Muscle of back (tissue), 11 donors: ENCODE measurements around the gene TXN2. TPM values are rescaled to one million over a fixed set of nuclear protein-coding genes. Genes with fewer than 3 reads are reported as not detected.
A peak's percentile ranks its signal among the peaks of the same experiment; 100 is the strongest.
"Not testable (repeated sequence)": the region's sequence is repeated elsewhere in the genome, so short reads cannot be mapped to it uniquely, and the experiment has no call there.

Experiments
- DNase-seq, 3 donors: peaks; one replicate each; pipeline versions ENCODE4 v3.0.0 to v3.0.0-alpha.2; 2013
- polyA plus RNA-seq, 10 donors: library from polyadenylated mRNA; unstranded; fragments of 120-200 nt; gene quantifications; one replicate each; pipeline ENCODE4 v1.2.1, GENCODE V29; 2013; ENCODE audit not compliant: insufficient read length in 10 of 10

TXN2 gene
- polyA plus RNA-seq, 10 donors = 92.9 to 113 (median 108) TPM

DNA sequence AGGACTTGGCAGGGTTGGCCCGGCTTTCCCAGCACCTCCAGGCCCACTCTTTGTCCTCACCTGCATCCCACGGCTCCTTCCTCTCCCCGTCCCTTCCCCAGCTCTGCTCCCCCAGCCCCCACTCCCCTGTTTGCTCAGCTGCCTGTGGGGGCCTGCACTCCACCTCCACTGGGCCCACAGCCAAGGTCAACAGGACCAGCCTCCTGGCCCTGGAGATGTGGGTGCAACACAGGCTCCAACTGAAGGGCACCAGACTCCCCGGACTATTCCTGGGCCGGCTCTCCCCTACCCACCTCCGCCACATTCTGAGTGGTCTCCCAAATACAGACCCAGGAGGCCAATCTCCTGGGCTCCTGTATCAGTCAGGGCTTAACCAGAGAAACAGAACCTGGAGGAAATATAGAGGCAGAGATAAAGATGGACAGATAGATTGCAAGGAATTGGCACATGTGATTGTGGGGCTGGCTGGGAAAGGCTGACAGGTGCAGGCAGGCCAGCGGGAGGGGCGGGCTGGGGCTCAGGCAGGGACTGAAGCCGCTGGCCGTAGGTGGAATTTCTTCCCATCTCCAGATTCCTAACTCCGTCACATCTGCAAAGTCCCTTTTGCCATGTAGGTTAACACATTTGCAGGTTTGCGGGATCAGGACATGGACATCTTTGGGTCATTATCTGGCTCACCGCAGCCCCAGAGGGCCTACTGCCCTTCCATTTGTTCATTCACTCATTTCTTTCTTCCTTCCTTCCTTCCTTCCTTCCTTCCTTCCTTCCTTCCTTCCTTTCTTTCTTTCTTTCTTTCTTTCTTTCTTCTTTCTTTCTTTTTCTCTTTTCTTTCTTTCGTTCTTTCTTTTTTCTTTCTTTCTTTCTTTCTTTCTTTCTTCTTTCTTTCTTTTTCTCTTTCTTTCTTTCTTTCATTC, 47.9 kb downstream of the TXN2 start:
- DNase-seq = no peak

DNA sequence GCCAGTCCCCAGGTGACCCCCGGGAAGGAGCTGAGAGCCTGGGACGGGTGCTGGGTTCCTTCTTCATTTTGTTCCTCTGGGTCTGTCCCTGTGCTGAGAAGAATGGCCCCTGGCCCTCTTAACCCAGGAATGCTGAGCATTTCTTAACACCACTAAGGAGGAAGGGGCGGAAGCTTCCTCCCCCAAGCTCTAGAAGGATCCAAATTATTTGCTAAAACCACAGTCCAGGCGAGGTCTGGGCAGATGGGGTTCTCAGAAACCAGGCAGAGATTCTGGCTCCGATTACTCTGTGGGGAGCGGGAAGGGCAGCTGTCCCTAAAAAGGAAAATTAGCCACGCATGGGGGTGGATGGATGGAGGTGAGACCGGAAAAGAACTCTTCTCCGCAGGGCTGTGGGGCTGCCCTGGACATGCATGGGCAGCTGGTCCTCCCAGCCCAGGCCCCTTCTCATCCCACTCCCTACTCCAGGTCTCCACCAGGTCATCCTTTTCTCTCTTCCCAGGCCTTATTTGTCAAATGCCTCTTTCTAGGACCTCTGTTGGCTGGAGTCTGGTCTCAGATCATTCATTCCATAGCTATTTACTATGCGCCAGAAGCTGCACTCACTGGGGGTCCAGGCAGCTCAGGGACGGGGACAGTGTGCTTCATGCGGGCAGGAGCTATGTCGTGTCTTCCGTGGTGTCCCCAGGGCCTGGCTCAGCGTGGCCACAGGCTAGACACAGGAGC, 48.7 kb downstream of the TXN2 start:
- no peak for DNase-seq

DNA sequence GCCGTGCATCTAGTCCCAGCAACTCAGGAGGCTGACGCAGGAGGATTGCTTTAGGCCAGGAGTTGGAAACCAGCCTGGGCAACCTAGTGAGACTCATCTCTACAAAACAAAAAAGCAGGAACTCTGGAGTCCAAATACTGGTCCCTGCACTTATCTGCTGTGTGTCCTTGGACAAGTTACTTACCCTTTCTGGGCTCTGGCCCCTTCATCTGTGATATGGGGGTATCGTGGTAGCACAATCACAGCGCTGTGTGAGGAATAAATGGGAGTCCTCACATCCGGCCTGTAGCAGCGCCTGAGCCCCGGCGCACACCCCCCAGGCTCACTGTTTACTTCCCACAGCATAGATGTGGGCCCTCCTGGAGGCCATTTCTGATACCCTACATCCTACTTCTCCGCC, 49.5 kb downstream of the TXN2 start:
- no peak for DNase-seq

DNA sequence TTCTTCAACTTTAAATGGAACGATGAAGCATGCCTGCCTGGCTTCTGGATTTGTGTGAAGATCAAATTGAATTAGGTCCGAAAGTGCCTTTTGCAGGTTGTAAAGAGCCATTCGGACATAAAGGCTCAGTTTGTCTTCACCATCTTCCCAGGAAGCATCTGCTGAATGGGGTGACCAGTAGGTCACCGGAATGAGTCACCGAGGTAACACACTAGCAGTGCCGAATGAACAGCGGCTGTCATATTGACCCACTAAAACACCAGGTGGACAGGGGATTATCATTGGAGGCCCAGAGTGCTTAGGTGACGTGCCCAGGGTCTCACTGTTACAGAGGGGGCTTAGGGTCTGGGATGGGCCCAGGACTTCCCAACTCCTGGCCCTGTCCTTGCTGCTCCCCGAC, 50.6 kb downstream of the TXN2 start:
- DNase-seq = no peak

DNA sequence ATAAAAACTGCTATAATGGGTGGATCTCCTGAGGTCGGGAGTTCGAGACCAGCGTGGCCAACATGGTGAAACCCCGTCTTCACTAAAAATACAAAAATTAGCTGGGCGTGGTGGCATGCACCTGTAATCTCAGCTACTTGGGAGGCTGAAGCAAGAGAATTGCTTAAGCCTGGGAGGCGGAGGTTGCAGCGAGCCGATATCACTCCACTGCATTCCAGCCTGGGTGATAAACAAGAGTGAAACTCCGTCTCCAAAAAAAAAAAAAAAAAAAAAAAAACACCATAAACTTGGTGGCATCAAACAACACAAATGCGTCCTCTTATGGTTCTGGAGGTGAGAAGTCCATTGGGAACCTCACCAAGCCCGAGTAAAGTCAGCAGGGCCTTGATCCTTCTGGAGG, 53.5 kb downstream of the TXN2 start:
- DNase-seq = not testable (repeated sequence)

DNA sequence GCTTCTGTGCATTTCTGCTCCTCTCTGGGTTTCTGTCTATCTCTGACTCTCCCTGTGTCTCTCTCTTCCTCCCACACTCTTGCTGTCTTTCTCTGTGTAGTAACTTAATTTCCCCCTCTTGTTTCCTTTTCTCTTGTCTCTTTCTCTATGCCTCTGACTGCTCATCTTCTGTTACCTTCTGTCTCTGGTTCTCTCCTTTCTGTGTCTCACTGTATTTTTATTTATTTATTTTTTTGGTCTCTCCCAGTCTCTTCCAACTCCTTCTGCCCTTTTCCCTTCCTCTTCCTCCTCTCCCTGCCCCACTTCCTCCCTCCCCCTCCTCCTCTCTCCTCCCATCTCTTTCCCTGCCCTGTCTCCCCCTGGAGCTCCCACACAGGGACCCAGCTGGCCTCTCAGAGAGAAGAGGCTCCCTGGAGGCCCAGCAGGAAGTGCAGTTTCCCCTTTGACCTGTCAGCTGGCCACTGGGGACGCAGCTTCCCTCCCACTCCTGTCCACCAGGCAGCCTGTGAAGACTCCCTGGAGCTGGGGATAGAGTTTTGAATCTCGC, 55.4 kb downstream of the TXN2 start:
- peak in 2 of 3 donors; percentile 28 to 59 for DNase-seq

DNA sequence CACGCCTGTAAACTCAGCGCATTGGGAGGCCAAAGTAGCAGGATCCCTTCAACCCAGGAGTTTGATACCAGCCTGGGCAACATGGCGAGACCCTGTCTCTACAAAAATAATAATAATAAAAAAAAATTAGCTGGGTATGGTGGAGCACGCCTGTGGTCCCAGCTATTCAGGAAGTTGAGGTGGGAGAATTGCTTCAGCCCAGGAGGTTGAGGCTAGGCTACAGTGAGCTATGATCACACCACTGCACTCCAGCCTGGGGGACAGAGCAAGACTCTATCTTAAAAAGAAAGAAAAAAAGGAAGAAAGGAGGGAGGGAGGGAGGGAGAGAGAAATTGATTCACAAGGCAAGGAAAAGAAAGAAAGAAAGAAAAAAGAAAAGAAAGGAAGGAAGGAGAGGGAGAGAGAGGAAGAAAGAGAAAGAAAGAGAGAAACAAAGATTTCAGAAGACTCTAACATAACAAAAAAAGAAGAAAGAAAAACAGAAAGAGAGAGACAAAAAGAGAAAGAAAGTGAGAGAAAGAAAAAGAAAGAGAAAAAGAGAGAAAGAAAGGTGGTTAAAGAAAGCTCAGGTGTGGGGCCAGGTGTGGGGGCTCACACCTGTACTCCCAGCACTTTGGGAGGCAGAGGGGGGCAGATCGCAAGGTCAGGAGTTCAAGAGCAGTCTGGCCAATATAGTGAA, 56.4 kb downstream of the TXN2 start:
- no peak for DNase-seq

DNA sequence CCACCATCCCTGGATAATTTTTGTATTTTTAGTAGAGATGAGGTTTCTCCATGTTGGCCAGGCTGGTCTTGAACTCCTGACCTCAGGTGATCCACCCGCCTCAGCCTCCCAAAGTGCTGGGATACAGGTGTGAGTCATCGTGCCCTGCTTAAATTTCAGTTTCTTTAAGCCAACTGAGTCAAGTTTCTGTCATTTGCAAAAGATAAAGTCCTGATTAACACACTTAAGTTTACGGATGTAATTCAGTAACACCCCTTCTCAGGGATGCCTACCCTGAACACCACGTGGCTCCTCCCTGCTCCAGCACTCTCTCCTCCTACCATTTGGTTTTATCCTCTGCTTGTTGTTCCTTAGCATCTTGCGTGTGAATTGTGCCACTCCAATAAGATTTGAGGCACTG, 57.0 kb downstream of the TXN2 start:
- DNase-seq = not testable (repeated sequence)

DNA sequence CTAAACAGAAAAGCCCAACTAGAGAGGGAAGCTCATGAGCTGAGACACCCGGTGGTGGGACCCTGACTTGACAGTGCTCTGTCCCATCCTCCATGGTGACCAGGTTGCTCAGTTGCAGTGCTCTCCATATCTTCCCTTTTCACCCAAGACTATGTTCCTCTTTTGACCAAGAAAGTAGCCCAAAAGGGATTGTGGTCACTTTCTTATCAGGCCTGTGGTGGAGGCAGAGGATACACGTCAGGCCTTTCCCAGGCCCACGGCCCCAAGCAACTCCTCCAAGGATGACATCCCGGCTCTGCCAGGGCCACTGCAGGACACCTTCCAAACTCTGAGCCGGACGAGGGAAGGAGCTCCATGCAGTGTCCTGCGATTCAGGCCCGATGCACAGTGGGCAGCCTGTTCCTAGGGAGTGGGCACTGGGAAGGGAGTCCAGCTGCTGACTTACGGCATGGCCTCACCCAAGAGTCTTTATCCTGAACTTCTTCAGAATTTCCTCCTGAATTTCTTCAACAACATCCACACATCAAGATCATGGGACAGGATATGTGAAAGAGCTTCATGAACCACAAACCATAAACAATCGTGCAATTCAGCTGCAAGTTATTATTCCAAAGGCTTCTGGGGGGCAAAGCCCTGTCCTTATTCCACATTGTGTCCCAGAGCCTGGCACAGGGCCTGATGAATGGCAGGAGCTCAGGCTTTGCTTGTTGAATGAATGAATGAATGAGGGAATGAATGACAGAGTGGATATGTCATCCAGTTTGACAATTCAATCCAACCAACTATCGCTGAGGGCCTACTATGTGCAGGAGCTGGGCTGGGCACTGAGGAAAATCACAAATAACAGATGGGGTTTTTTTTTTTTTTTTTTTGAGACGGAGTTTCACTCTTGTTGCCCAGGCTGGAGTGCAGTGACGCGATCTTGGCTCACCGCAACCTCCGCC, 57.7 kb downstream of the TXN2 start:
- DNase-seq = no peak

DNA sequence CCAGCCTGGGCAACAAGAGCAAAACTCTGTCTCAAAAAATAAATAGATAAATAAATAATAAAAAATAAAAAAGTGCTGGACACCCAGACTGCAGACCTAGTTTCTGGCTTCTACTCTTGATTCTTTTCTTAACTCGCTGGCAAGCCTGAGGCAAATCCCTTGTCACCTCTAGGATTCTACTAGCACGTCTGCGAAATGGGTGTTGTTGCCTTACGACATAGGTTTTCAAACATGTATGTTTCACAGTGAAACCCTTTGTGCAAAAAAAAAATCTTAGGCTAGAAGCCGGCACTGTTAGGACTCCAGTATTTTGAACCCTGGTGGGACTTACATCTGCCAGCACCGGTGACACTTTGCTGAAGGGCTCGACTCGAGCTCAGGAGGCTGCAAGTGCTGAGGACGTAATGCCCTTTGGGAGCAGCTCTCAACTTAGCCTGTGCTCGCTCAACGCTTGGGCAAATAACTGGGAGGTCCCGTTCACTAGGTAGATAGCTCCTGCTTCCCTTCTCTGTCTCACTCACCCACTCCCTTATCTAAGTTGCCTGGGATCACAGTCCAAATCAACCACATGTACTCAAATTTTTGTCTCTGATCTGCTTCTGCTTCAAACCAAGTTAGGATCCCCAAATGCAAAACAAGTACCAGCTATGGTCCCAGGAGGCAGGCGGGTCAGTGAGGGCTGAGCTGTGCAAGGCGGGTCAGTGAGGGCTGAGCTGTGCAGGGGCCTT, 59.0 kb downstream of the TXN2 start:
- DNase-seq = no peak

DNA sequence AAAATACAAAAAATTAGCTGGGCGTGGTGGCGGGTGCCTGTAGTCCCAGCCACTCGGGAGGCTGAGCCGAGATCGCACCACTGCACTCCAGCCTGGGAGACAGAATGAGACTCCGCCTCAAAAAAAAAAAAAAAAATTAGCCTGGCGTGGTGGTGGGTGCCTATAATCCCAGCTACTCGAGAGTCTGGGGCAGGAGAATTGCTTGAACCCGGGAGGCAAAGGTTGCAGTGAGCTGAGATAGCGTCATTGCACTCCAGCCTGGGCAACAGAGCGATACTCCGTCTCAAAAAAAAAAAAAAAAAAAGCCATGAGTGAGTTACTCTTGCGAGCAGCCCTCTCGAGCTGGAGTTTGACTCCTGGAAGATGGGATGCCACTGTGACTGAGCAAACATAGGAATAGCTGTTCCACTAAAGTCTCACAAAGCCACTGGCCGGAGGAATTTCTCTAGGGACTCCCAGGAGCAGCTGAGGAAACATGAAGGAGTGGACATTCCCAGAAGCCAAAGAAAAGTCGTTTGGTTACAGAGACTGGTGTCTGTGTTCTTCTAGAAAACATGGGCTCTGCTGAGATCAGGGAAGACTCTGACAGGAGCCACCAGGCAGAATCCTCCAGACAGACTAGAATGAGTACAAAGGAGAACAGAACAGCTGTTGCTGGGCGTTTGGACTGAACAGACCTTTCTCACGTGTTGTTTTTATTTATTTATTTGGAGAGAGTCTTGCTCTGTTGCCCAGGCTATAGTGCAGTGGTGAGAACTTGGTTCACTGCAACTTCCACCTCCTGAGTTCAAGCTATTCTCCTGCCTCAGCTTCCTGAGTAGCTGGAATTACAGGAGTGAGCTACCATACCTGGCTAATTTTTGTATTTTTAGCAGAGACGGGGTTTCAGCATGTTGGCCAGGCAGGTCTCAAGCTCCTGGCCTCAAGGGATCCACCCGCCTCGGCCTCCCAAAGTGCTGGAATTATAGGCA, 61.2 kb downstream of the TXN2 start:
- peak in 2 of 3 donors; percentile 19 to 32 for DNase-seq

DNA sequence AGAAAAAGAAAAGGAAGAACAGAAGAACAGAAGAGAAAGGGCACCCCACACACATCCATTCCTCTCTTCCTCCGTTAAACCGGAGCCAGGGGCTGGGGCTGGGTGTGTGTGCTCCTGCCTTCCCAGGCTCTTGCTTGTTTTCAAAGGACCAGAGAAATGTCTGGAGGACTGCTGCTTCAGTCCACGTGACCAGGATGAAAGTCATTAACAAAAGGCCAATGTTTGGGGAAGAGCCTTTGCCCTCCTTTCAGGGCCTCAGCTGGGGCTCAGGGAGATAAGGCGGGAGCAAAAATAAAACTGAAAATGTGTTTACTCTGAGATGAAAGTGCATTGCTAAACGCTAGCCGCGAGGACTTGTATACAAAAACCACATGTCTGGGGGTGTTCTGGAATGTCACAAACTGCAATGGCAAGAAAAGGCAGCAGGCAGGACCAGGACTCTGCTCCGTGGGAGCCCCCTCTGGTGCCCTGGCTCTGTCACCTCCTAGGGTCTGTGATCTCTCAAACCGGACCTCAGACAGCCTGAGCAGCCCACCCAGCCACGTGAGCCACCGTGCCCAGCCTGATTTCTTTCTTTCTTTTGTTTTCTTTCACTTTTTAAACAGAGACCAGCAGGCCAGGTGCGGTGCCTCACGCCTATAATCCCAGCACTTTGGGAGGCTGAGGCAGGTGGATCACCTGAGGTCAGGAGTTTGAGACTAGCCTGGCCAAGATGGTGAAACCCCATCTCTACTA, 62.1 kb downstream of the TXN2 start:
- peak in 2 of 3 donors; percentile 34 to 68 for DNase-seq

DNA sequence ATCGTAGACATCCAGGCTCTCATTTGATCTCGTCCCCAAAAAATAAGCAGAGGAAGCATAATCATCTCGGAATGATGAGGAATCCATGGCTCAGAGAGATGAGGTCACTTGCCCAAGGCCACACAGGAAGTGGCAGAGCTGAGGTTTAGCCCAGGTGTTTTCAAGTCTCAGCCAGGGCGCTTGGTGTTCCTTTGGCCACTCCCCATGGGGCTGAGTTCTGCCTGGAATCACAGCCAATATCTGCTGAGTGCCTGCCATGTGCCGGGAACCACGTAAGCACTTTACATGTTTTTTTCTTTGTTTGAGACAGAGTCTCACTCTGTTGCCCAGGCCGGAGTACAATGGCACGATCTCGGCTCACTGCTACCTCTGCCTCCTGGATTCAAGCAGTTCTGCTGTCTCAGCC, 64.2 kb downstream of the TXN2 start:
- DNase-seq = no peak

Other genes with a start within 250 kb of the TXN2 start
- gene APOL2, start 242.1 kb downstream of the TXN2 start, polyA plus RNA-seq = 10 to 100 TPM; 14.9 to 25.2 (median 18.4) TPM
- gene APOL1, start 228.5 kb downstream of the TXN2 start, polyA plus RNA-seq = 1 to 10 TPM; 2.3 to 5.1 (median 3.7) TPM
- 100 to 1,000 TPM in 5 of 10 donors, 10 to 100 TPM in 5; 89.8 to 154 (median 103) TPM for gene MYH9, start 93.7 kb downstream of the TXN2 start, polyA plus RNA-seq
- gene FOXRED2, start 25.4 kb upstream of the TXN2 start, polyA plus RNA-seq = 10 to 100 TPM; 15.5 to 25.3 (median 19.7) TPM
- gene EIF3D, start 47.5 kb upstream of the TXN2 start, polyA plus RNA-seq = 100 to 1,000 TPM; 152 to 206 (median 174) TPM
- under 1 TPM in 1 of 10 donors, not detected in 9; 0.08 TPM for gene CACNG2, start 222.1 kb upstream of the TXN2 start, polyA plus RNA-seq